Smooth muscle cell (in vitro differentiated cells): Measurements from ENCODE around the gene DOCK1. TPM values are rescaled to one million over a fixed set of nuclear protein-coding genes. Genes with fewer than 3 reads are reported as not detected.
A peak's percentile ranks its signal among the peaks of the same experiment; 100 is the strongest.

Experiments
- DNase-seq: peaks from one replicate; lab custom pipeline; 2025; ENCODE audit not compliant: unreplicated experiment; lab: John Stamatoyannopoulos, UW
- H2AFZ ChIP-seq: fragments of 200-600 bp; sonication (generic); 2 replicates; pipeline ENCODE4 v1.6.0; 2016; ENCODE audit warnings: antibody characterized with exemption, low read depth, mild to moderate bottlenecking
- H3F3A ChIP-seq: fragments of 200-600 bp; sonication (generic); 2 replicates; pipeline ENCODE4 v1.6.0; 2017; ENCODE audit warnings: antibody characterized with exemption, low read depth
- H3K27ac ChIP-seq: fragments of 200-600 bp; sonication (generic); 2 replicates; pipeline ENCODE4 v1.5.1; 2016; ENCODE audit warnings: low read depth, mild to moderate bottlenecking
- H3K27me3 ChIP-seq: fragments of 200-600 bp; sonication (generic); 2 replicates; pipeline ENCODE4 v1.6.1; 2016; ENCODE audit warnings: low read depth, mild to moderate bottlenecking
- H3K36me3 ChIP-seq: fragments of 200-600 bp; sonication (generic); 2 replicates; pipeline ENCODE4 v1.5.1; 2016; ENCODE audit warnings: low read depth
- H3K4me1 ChIP-seq: fragments of 200-600 bp; sonication (generic); 2 replicates; pipeline ENCODE4 v1.5.1; 2016; ENCODE audit warnings: low read depth
- H3K4me2 ChIP-seq: fragments of 200-600 bp; sonication (generic); 2 replicates; pipeline ENCODE4 v1.6.0; 2016; ENCODE audit warnings: mild to moderate bottlenecking
- H3K4me3 ChIP-seq: fragments of 200-600 bp; sonication (generic); 2 replicates; pipeline ENCODE4 v1.5.1; 2016; ENCODE audit warnings: mild to moderate bottlenecking
- H3K79me2 ChIP-seq: fragments of 200-600 bp; sonication (generic); 2 replicates; pipeline ENCODE4 v1.6.0; 2016; ENCODE audit warnings: low read depth, mild to moderate bottlenecking
- H3K9ac ChIP-seq: fragments of 200-600 bp; sonication (generic); 2 replicates; pipeline ENCODE4 v1.6.0; 2016; ENCODE audit warnings: low read depth
- H3K9me3 ChIP-seq: fragments of 200-600 bp; sonication (generic); replicated peaks from 2 replicates; pipeline ENCODE4 v1.5.1; 2016; ENCODE audit warnings: low read depth
- H4K20me1 ChIP-seq: fragments of 200-600 bp; sonication (generic); 2 replicates; pipeline ENCODE4 v1.6.0; 2016; ENCODE audit warnings: low read depth
- CTCF ChIP-seq: fragments of 200-600 bp; sonication (generic); IDR thresholded peaks from 2 replicates; pipeline ENCODE4 v1.5.1; 2017; ENCODE audit warnings: borderline replicate concordance, mild to moderate bottlenecking, antibody characterized with exemption; ENCODE audit not compliant: insufficient read depth, poor library complexity, severe bottlenecking
- WGBS: methylation state at CpG from one replicate; pipeline ENCODE4 v1.1.7; 2016; ENCODE audit warnings: low lambda C conversion rate; 5-methylcytosine and 5-hydroxymethylcytosine counted together
- polyA plus RNA-seq: library from polyadenylated mRNA; unstranded; fragments of >200 nt; fragmentation: Nextera tagmentation; extraction: Ambion mirVana; gene quantifications from 2 replicates; pipeline ENCODE4 v1.2.1, GENCODE V29; 2016
- total RNA-seq: library from RNA; depleted of rRNA; stranded (reverse); fragments of >200 nt; gene quantifications from 2 replicates; pipeline ENCODE4 v1.2.3, GENCODE V29; 2014

Gene DOCK1
- total and polyA plus RNA-seq, 2 experiments from 2014 or later = 18.4 to 37.1 TPM

- Histone ChIP-seq H3K4me1 (peaks cover 13% of the 10 kb centered on the region), H3K4me3 (no peak overlapping the region), H3K9ac (peak overlapping the region; percentile 58), H4K20me1 (peaks cover 51% of the 10 kb centered on the region), H3K27ac (peak overlapping the region; percentile 84), H3F3A (peaks cover 3% of the 10 kb centered on the region), H3K36me3 (no peaks in the 10 kb centered on the region), H3K4me2 (peak overlapping the region; percentile 62), H3K79me2 (no peaks in the 10 kb centered on the region), H3K9me3 (no peaks in the 10 kb centered on the region), H3K27me3 (no peaks in the 10 kb centered on the region), H2AFZ (no peak overlapping the region)
- no peak for TF ChIP-seq CTCF
- no peak for DNase-seq
- WGBS = 48% methylated on average over 15 of the region's 15 CpGs
Measured at GRCh38 chr10:127148066-127148932, 243.1 kb downstream of the DOCK1 start.

DNA sequence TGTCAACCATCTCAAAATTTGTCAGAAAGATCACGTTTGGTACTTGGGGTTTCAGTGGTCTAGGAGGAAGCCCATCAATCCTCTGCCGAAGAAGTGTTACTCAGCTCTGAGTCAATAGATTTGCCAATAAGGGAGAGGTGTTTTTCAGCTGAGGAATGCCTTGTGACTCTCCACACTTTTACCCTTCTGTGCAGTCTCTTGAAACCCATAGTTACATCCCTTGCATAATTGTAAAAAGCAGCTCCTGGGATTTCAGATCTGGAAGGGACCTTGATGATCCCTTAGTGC lies 243.6 kb downstream of the DOCK1 start:
- WGBS = 37% methylated on average over 2 of the region's 2 CpGs
- peaks cover 13% of the 10 kb centered on the region for H3K4me1 ChIP-seq
- H3K27ac ChIP-seq = peak overlapping the region; percentile 84
- H4K20me1 ChIP-seq = peaks cover 51% of the 10 kb centered on the region
- no peaks in the 10 kb centered on the region for H3K79me2 ChIP-seq
- H3K4me2 ChIP-seq = peak overlapping the region; percentile 62
- H3F3A ChIP-seq = peaks cover 3% of the 10 kb centered on the region
- no peak for TF ChIP-seq CTCF
- H3K27me3 ChIP-seq = no peaks in the 10 kb centered on the region
- no peaks in the 10 kb centered on the region for H3K9me3 ChIP-seq
- H3K9ac ChIP-seq = peak overlapping the region; percentile 58
- H2AFZ ChIP-seq = no peak overlapping the region
- H3K4me3 ChIP-seq = no peak overlapping the region
- H3K36me3 ChIP-seq = no peaks in the 10 kb centered on the region
- DNase-seq = no peak

GRCh38 chr10:127149501-127150081 lies 244.4 kb downstream of the DOCK1 start:
- Histone ChIP-seq H3K79me2 (no peaks in the 10 kb centered on the region), H3K27ac (peak overlapping the region; percentile 84), H3K9ac (no peak overlapping the region), H2AFZ (no peak overlapping the region), H4K20me1 (peaks cover 53% of the 10 kb centered on the region), H3K9me3 (no peaks in the 10 kb centered on the region), H3K36me3 (no peaks in the 10 kb centered on the region), H3F3A (peaks cover 3% of the 10 kb centered on the region), H3K4me2 (no peak overlapping the region), H3K27me3 (no peaks in the 10 kb centered on the region), H3K4me1 (peaks cover 13% of the 10 kb centered on the region), H3K4me3 (no peak overlapping the region)
- DNase-seq = no peak
- TF ChIP-seq CTCF = no peak
- 76% methylated on average over 7 of the region's 7 CpGs for WGBS
